ENCODE measurements around the gene TANGO2. TPM values are rescaled to one million over a fixed set of nuclear protein-coding genes. Genes with fewer than 3 reads are reported as not detected.

TANGO2 gene
- total and polyA plus RNA-seq, 10 donors: 18.7 to 72.2 (median 55.1) TPM

- WGBS, 5 donors: 92 to 95% (median 94%) methylated on average over 31 to 36 of the region's 36 CpGs
- peak overlapping the region in 1 of 8 donors; percentile 80 for H3K4me3 ChIP-seq
- H3K27me3 ChIP-seq (replicated peaks in 1 of 7): no peaks in the 10 kb centered on the region
- intact Hi-C loops (cut with DNase I; ENCODE audit: low total_unique reads): no loop called here
- H3K36me3 ChIP-seq: peaks cover 0 to 73% (median 67%) of the 10 kb centered on the region in 6 donors
- DNase-seq: peak; percentile 79
- peaks cover 29 to 83% (median 76%) of the 10 kb centered on the region in 6 donors for H3K4me1 ChIP-seq
- peak overlapping the region in 2 of 8 donors; percentile 54 to 93 for H3K27ac ChIP-seq
- no peaks in the 10 kb centered on the region for H3K9me3 ChIP-seq
- TF ChIP-seq POLR2AphosphoS5 (IDR thresholded peaks at IDR 0.05) (peak in 2 of 3 donors; percentile 7 to 53), POLR2A (IDR thresholded peaks at IDR 0.05) (no peak)
- TF ChIP-seq, protein P1, sequence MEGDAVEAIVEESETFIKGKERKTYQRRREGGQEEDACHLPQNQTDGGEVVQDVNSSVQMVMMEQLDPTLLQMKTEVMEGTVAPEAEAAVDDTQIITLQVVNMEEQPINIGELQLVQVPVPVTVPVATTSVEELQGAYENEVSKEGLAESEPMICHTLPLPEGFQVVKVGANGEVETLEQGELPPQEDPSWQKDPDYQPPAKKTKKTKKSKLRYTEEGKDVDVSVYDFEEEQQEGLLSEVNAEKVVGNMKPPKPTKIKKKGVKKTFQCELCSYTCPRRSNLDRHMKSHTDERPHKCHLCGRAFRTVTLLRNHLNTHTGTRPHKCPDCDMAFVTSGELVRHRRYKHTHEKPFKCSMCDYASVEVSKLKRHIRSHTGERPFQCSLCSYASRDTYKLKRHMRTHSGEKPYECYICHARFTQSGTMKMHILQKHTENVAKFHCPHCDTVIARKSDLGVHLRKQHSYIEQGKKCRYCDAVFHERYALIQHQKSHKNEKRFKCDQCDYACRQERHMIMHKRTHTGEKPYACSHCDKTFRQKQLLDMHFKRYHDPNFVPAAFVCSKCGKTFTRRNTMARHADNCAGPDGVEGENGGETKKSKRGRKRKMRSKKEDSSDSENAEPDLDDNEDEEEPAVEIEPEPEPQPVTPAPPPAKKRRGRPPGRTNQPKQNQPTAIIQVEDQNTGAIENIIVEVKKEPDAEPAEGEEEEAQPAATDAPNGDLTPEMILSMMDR (IDR thresholded peaks at IDR 0.05 in 8 of 11, conservative IDR thresholded peaks at IDR 0.05 in 3 of 11): no peak
These were observed 93.9 kb downstream of the TANGO2 start for GRCh38 chr22:20114506-20115475.

- WGBS, 5 donors: 71 to 86% (median 74%) methylated on average over 27 to 30 of the region's 30 CpGs
- peaks cover 29 to 93% (median 84%) of the 10 kb centered on the region in 6 donors for H3K4me1 ChIP-seq
- intact Hi-C loops (cut with DNase I; ENCODE audit: low total_unique reads): no loop called here
- DNase-seq: peak; percentile 86
- peaks cover 0 to 73% (median 67%) of the 10 kb centered on the region in 6 donors for H3K36me3 ChIP-seq
- no peaks in the 10 kb centered on the region for H3K9me3 ChIP-seq
- TF ChIP-seq POLR2A (IDR thresholded peaks at IDR 0.05): no peak
- TF ChIP-seq, protein P1 (IDR thresholded peaks at IDR 0.05 in 8 of 11, conservative IDR thresholded peaks at IDR 0.05 in 3 of 11): no peak
- TF ChIP-seq POLR2AphosphoS5 (IDR thresholded peaks at IDR 0.05): no peak
- peak within 1 kb of the TSS; percentile 85 to 93 (median 91) for H3K27ac ChIP-seq
- H3K27me3 ChIP-seq (replicated peaks in 1 of 7): no peaks in the 10 kb centered on the region
- H3K4me3 ChIP-seq: peak within 1 kb of the TSS; percentile 80 to 93 (median 86)
These were observed 94.9 kb downstream of the TANGO2 start, which contains the start of gene RANBP1 for GRCh38 chr22:20115691-20116375. RANBP1 (plus strand) TSS chr22:20116104; CDS start chr22:20116185, 81 bp downstream.

GRCh38 chr22:20116376-20116950 lies 95.6 kb downstream of the TANGO2 start:
- no peaks in the 10 kb centered on the region for H3K27me3 ChIP-seq (replicated peaks in 1 of 7)
- peak; percentile 89 for DNase-seq
- whole genome bisulfite sequencing, 5 donors: 5 to 15% (median 8%) methylated on average over 19 to 27 of the region's 27 CpGs
- H3K27ac ChIP-seq: peak overlapping the region; percentile 85 to 93 (median 91)
- peaks cover 0 to 73% (median 65%) of the 10 kb centered on the region in 6 donors for H3K36me3 ChIP-seq
- peak overlapping the region; percentile 80 to 93 (median 86) for H3K4me3 ChIP-seq
- H3K9me3 ChIP-seq: no peaks in the 10 kb centered on the region
- intact Hi-C loops (cut with DNase I; ENCODE audit: low total_unique reads): no loop called here
- H3K4me1 ChIP-seq: peaks cover 29 to 93% (median 82%) of the 10 kb centered on the region in 6 donors
- TF ChIP-seq, protein P1 (IDR thresholded peaks at IDR 0.05 in 8 of 11, conservative IDR thresholded peaks at IDR 0.05 in 3 of 11): no peak
- TF ChIP-seq POLR2A (IDR thresholded peaks at IDR 0.05) (no peak), POLR2AphosphoS5 (IDR thresholded peaks at IDR 0.05) (no peak)

Small RNAs within 50 kb of the gene (microRNA-seq; reads per million reads assigned to microRNA genes)
- gene MIR185 (347 to 2,568 (median 1,772) reads per million in 3 donors), gene MIR6816 (0 to 0.36 (median 0) reads per million in 3 donors)

Small RNAs within 50 kb of the gene (small RNA-seq; reads per million reads assigned to genes)
- gene MIR185 (3.5 to 9.0 (median 5.3) reads per million in 4 donors), gene MIR6816 (0 reads per million in 4 donors), gene RF00017 (0 reads per million in 4 donors)

Other genes with a start within 250 kb of the TANGO2 start
- gene GNB1L, start 166.2 kb upstream of the TANGO2 start, total RNA-seq: 1 to 10 TPM; 5.7 to 8.1 (median 7.9) TPM
- 10 to 100 TPM in 2 of 3 donors, 1 to 10 TPM in 1; 7.7 to 10.4 (median 10.1) TPM for gene GNB1L, start 166.2 kb upstream of the TANGO2 start, polyA plus RNA-seq
- 10 to 100 TPM; 17.0 to 22.9 (median 18.8) TPM for gene RTL10, start 166.2 kb upstream of the TANGO2 start, total RNA-seq
- gene RTL10, start 166.2 kb upstream of the TANGO2 start, polyA plus RNA-seq: 10 to 100 TPM in 2 of 3 donors, 1 to 10 TPM in 1; 8.3 to 13.4 (median 10.8) TPM
- gene COMT, start 79.3 kb upstream of the TANGO2 start, total RNA-seq: 100 to 1,000 TPM in 5 of 7 donors, 10 to 100 TPM in 2; 86.4 to 216 (median 116) TPM
- 10 to 100 TPM; 63.5 to 98.0 (median 86.1) TPM for gene COMT, start 79.3 kb upstream of the TANGO2 start, polyA plus RNA-seq
- gene TXNRD2, start 79.3 kb upstream of the TANGO2 start, total RNA-seq: 10 to 100 TPM; 21.6 to 44.8 (median 34.9) TPM
- 10 to 100 TPM; 23.3 to 45.9 (median 45.0) TPM for gene TXNRD2, start 79.3 kb upstream of the TANGO2 start, polyA plus RNA-seq
- 10 to 100 TPM; 18.1 to 96.7 (median 29.5) TPM for gene ARVCF, start 4.3 kb upstream of the TANGO2 start, total RNA-seq
- 10 to 100 TPM in 2 of 3 donors, 1 to 10 TPM in 1; 9.4 to 42.5 (median 10.4) TPM for gene ARVCF, start 4.3 kb upstream of the TANGO2 start, polyA plus RNA-seq
- gene DGCR8, start 59.1 kb downstream of the TANGO2 start, total RNA-seq: 10 to 100 TPM; 25.1 to 62.7 (median 36.1) TPM
- 10 to 100 TPM in 2 of 3 donors, 1 to 10 TPM in 1; 7.8 to 17.1 (median 14.3) TPM for gene DGCR8, start 59.1 kb downstream of the TANGO2 start, polyA plus RNA-seq
- gene RANBP1, start 95.0 kb downstream of the TANGO2 start, total RNA-seq: 100 to 1,000 TPM in 3 of 7 donors, 10 to 100 TPM in 4; 56.7 to 111 (median 88.5) TPM
- gene RANBP1, start 95.0 kb downstream of the TANGO2 start, polyA plus RNA-seq: 100 to 1,000 TPM in 2 of 3 donors, 10 to 100 TPM in 1; 52.6 to 106 (median 101) TPM
- gene TRMT2A, start 96.1 kb downstream of the TANGO2 start, total RNA-seq: 10 to 100 TPM; 70.4 to 89.8 (median 79.3) TPM
- 100 to 1,000 TPM in 2 of 3 donors, 10 to 100 TPM in 1; 75.1 to 142 (median 132) TPM for gene TRMT2A, start 96.1 kb downstream of the TANGO2 start, polyA plus RNA-seq
- 10 to 100 TPM; 24.3 to 71.5 (median 57.5) TPM for gene ZDHHC8, start 110.7 kb downstream of the TANGO2 start, total RNA-seq
- 10 to 100 TPM; 12.7 to 37.8 (median 21.4) TPM for gene ZDHHC8, start 110.7 kb downstream of the TANGO2 start, polyA plus RNA-seq
- gene CCDC188, start 129.9 kb downstream of the TANGO2 start, total RNA-seq: 1 to 10 TPM in 4 of 7 donors, under 1 TPM in 2, not detected in 1; 0.69 to 7.6 (median 1.8) TPM
- 1 to 10 TPM in 2 of 3 donors, under 1 TPM in 1; 0.29 to 6.1 (median 1.7) TPM for gene CCDC188, start 129.9 kb downstream of the TANGO2 start, polyA plus RNA-seq
- 10 to 100 TPM in 2 of 7 donors, 1 to 10 TPM in 5; 4.5 to 11.8 (median 7.0) TPM for gene RTN4R, start 247.2 kb downstream of the TANGO2 start, total RNA-seq
- 1 to 10 TPM; 1.5 to 6.5 (median 2.8) TPM for gene RTN4R, start 247.2 kb downstream of the TANGO2 start, polyA plus RNA-seq